HG02623 (cell line): Measurements from ENCODE around the gene CPNE2.

ENCODE experiments used
- ATAC-seq: cut with Tn5 transposase; IDR thresholded peaks from one replicate; pipeline ENCODE4 v1.9.1; 2021; ENCODE audit warnings: moderate library complexity; ENCODE audit not compliant: unreplicated experiment

CPNE2 gene

GRCh38 chr16:57123216-57123973 lies 31.0 kb downstream of the CPNE2 start:
- no peak for ATAC-seq

- no peak for ATAC-seq
Measured at GRCh38 chr16:57123974-57124674, 31.7 kb downstream of the CPNE2 start.

GRCh38 chr16:57125376-57125775 lies 33.0 kb downstream of the CPNE2 start:
- no peak for ATAC-seq

GRCh38 chr16:57125969-57126368 lies 33.6 kb downstream of the CPNE2 start:
- no peak for ATAC-seq

- no peak for ATAC-seq
Measured at GRCh38 chr16:57126411-57126810, 34.0 kb downstream of the CPNE2 start.

- peak; percentile 59 for ATAC-seq
Measured at GRCh38 chr16:57127037-57127763, 34.8 kb downstream of the CPNE2 start.

GRCh38 chr16:57127836-57128235 lies 35.5 kb downstream of the CPNE2 start:
- no peak for ATAC-seq

GRCh38 chr16:57128771-57129389 lies 36.5 kb downstream of the CPNE2 start:
- no peak for ATAC-seq

- no peak for ATAC-seq
Measured at GRCh38 chr16:57130950-57131321, 38.6 kb downstream of the CPNE2 start.

GRCh38 chr16:57131351-57131970 lies 39.1 kb downstream of the CPNE2 start:
- no peak for ATAC-seq

GRCh38 chr16:57132470-57132869 lies 40.1 kb downstream of the CPNE2 start:
- no peak for ATAC-seq

GRCh38 chr16:57133031-57133430 lies 40.6 kb downstream of the CPNE2 start:
- ATAC-seq: no peak

- no peak for ATAC-seq
Measured at GRCh38 chr16:57133886-57134285, 41.5 kb downstream of the CPNE2 start.

- ATAC-seq: no peak
Measured at GRCh38 chr16:57134982-57135381, 42.6 kb downstream of the CPNE2 start.

GRCh38 chr16:57137043-57137442 lies 44.7 kb downstream of the CPNE2 start:
- no peak for ATAC-seq

GRCh38 chr16:57137566-57138273 lies 45.3 kb downstream of the CPNE2 start:
- no peak for ATAC-seq

- ATAC-seq: no peak
Measured at GRCh38 chr16:57138281-57138935, 46.0 kb downstream of the CPNE2 start.

- ATAC-seq: no peak
Measured at GRCh38 chr16:57140931-57141668, 48.7 kb downstream of the CPNE2 start.
